BLaER1 (cell line): ENCODE measurements around the gene RPL31.

Experiments used
- H3K27ac ChIP-seq: shearing (Covaris generic); formaldehyde crosslinking; 2 replicates; pipeline ENCODE4 v1.8.1; 2022
- H3K27me3 ChIP-seq: shearing (Covaris generic); formaldehyde crosslinking; 2 replicates; pipeline ENCODE4 v1.8.1; 2022
- H3K36me3 ChIP-seq: shearing (Covaris generic); formaldehyde crosslinking; 2 replicates; pipeline ENCODE4 v1.8.1; 2022
- H3K4me1 ChIP-seq: shearing (Covaris generic); formaldehyde crosslinking; 2 replicates; pipeline ENCODE4 v1.8.1; 2022
- H3K4me2 ChIP-seq: shearing (Covaris generic); formaldehyde crosslinking; 2 replicates; pipeline ENCODE4 v1.8.1; 2022
- H3K4me3 ChIP-seq: shearing (Covaris generic); formaldehyde crosslinking; 2 replicates; pipeline ENCODE4 v1.8.1; 2022
- H3K9ac ChIP-seq: shearing (Covaris generic); formaldehyde crosslinking; 2 replicates; pipeline ENCODE4 v1.8.1; 2022
- H3K9me3 ChIP-seq: shearing (Covaris generic); formaldehyde crosslinking; 2 replicates; pipeline ENCODE4 v1.8.1; 2022
- H4K20me1 ChIP-seq: shearing (Covaris generic); formaldehyde crosslinking; 2 replicates; pipeline ENCODE4 v1.8.1; 2022
- Cebpa-rat ChIP-seq: shearing (Covaris generic); IDR thresholded peaks from 2 replicates; pipeline ENCODE4 v1.8.1; 2022

The RPL31 gene

GRCh38 chr2:100992262-100992661, 9.8 kb upstream of the RPL31 start:
- H3K27ac ChIP-seq: no peak overlapping the region
- no peak overlapping the region for H3K4me2 ChIP-seq
- no peaks in the 10 kb centered on the region for H3K27me3 ChIP-seq
- H3K9me3 ChIP-seq: no peaks in the 10 kb centered on the region
- no peaks in the 10 kb centered on the region for H3K4me1 ChIP-seq
- no peak overlapping the region for H3K4me3 ChIP-seq
- H3K9ac ChIP-seq: no peak overlapping the region
- H4K20me1 ChIP-seq: no peaks in the 10 kb centered on the region
- TF ChIP-seq Cebpa-rat: no peak
- H3K36me3 ChIP-seq: no peaks in the 10 kb centered on the region

- Histone ChIP-seq H3K9me3 (no peaks in the 10 kb centered on the region), H3K27ac (no peak overlapping the region), H3K4me2 (no peak overlapping the region), H4K20me1 (no peaks in the 10 kb centered on the region), H3K4me3 (no peak overlapping the region), H3K4me1 (no peaks in the 10 kb centered on the region), H3K36me3 (no peaks in the 10 kb centered on the region), H3K9ac (no peak overlapping the region), H3K27me3 (no peaks in the 10 kb centered on the region)
- TF ChIP-seq Cebpa-rat: no peak
These were observed 8.8 kb upstream of the RPL31 start for GRCh38 chr2:100993294-100993693.

- no peak for TF ChIP-seq Cebpa-rat
- Histone ChIP-seq H3K9ac (no peak overlapping the region), H3K4me2 (no peak overlapping the region), H3K36me3 (no peaks in the 10 kb centered on the region), H3K27ac (no peak overlapping the region), H4K20me1 (no peaks in the 10 kb centered on the region), H3K27me3 (no peaks in the 10 kb centered on the region), H3K4me3 (no peak overlapping the region), H3K4me1 (no peaks in the 10 kb centered on the region), H3K9me3 (no peaks in the 10 kb centered on the region)
These were observed 6.6 kb upstream of the RPL31 start for GRCh38 chr2:100995309-100996075.

- H4K20me1 ChIP-seq: peaks cover 3% of the 10 kb centered on the region; the same call in 1 of the 2 replicates
- peaks cover 5% of the 10 kb centered on the region for H3K4me1 ChIP-seq
- H3K27ac ChIP-seq: no peak overlapping the region
- no peak for TF ChIP-seq Cebpa-rat
- H3K27me3 ChIP-seq: no peaks in the 10 kb centered on the region
- no peaks in the 10 kb centered on the region for H3K36me3 ChIP-seq
- H3K9ac ChIP-seq: no peak overlapping the region
- no peak overlapping the region for H3K4me3 ChIP-seq
- no peaks in the 10 kb centered on the region for H3K9me3 ChIP-seq
- no peak overlapping the region for H3K4me2 ChIP-seq
These were observed 4.4 kb upstream of the RPL31 start for GRCh38 chr2:100997509-100998234.

- Histone ChIP-seq H3K27me3 (no peaks in the 10 kb centered on the region), H3K27ac (no peak overlapping the region), H3K4me3 (no peak overlapping the region), H4K20me1 (peaks cover 8% of the 10 kb centered on the region), H3K9ac (no peak overlapping the region), H3K36me3 (peaks cover 4% of the 10 kb centered on the region; the same call in 1 of the 2 replicates), H3K9me3 (no peaks in the 10 kb centered on the region), H3K4me2 (no peak overlapping the region), H3K4me1 (peaks cover 6% of the 10 kb centered on the region)
- TF ChIP-seq Cebpa-rat: no peak
These were observed 3.9 kb upstream of the RPL31 start for GRCh38 chr2:100998235-100998573.

GRCh38 chr2:100999995-101000394, 2.1 kb upstream of the RPL31 start:
- no peaks in the 10 kb centered on the region for H3K27me3 ChIP-seq
- no peaks in the 10 kb centered on the region for H3K9me3 ChIP-seq
- no peak overlapping the region for H3K27ac ChIP-seq
- peaks cover 22% of the 10 kb centered on the region for H3K36me3 ChIP-seq
- TF ChIP-seq Cebpa-rat: no peak
- no peak overlapping the region for H3K9ac ChIP-seq
- no peak overlapping the region for H3K4me3 ChIP-seq
- H3K4me1 ChIP-seq: peaks cover 24% of the 10 kb centered on the region
- H3K4me2 ChIP-seq: no peak overlapping the region
- peaks cover 26% of the 10 kb centered on the region for H4K20me1 ChIP-seq

- peak overlapping the region; percentile 91 for H3K4me3 ChIP-seq
These were observed 631 bp downstream of the RPL31 start for GRCh38 chr2:101002562-101003277.

GRCh38 chr2:101003278-101003775, 1.2 kb downstream of the RPL31 start:
- H3K4me3 ChIP-seq: peak overlapping the region; percentile 91

More at GRCh38 chr2:101002562-101003277, 631 bp downstream of the RPL31 start:
- Histone ChIP-seq H3K4me2 (peak overlapping the region; percentile 91), H4K20me1 (peaks cover 53% of the 10 kb centered on the region), H3K4me1 (peaks cover 51% of the 10 kb centered on the region), H3K27ac (peak overlapping the region; percentile 98), H3K27me3 (no peaks in the 10 kb centered on the region), H3K9ac (peak overlapping the region; percentile 95), H3K36me3 (peaks cover 49% of the 10 kb centered on the region), H3K9me3 (no peaks in the 10 kb centered on the region)
- no peak for TF ChIP-seq Cebpa-rat

GRCh38 chr2:101004620-101005325, 2.7 kb downstream of the RPL31 start:
- Histone ChIP-seq H3K4me3 (peak overlapping the region; percentile 91; the same call in 1 of the 2 replicates), H3K4me1 (peaks cover 63% of the 10 kb centered on the region), H3K36me3 (peaks cover 67% of the 10 kb centered on the region), H4K20me1 (peaks cover 74% of the 10 kb centered on the region), H3K9me3 (no peaks in the 10 kb centered on the region), H3K9ac (peak overlapping the region; percentile 95), H3K4me2 (peak overlapping the region; percentile 91), H3K27ac (no peak overlapping the region), H3K27me3 (no peaks in the 10 kb centered on the region)
- no peak for TF ChIP-seq Cebpa-rat

More at GRCh38 chr2:101003278-101003775, 1.2 kb downstream of the RPL31 start:
- no peaks in the 10 kb centered on the region for H3K9me3 ChIP-seq
- H3K4me2 ChIP-seq: peak overlapping the region; percentile 91
- no peak for TF ChIP-seq Cebpa-rat
- peak overlapping the region; percentile 98 for H3K27ac ChIP-seq
- H3K4me1 ChIP-seq: peaks cover 57% of the 10 kb centered on the region
- peak overlapping the region; percentile 95 for H3K9ac ChIP-seq
- peaks cover 55% of the 10 kb centered on the region for H3K36me3 ChIP-seq
- H4K20me1 ChIP-seq: peaks cover 59% of the 10 kb centered on the region
- no peaks in the 10 kb centered on the region for H3K27me3 ChIP-seq
